HG02852 (cell line): ENCODE data around the gene TRABD2B.
A peak's percentile ranks its signal among the peaks of the same experiment; 100 is the strongest.

Source experiments
- ATAC-seq: cut with Tn5 transposase; IDR thresholded peaks from one replicate; pipeline ENCODE4 v1.9.1; 2021; ENCODE audit warnings: mild to moderate bottlenecking, moderate library complexity; ENCODE audit not compliant: unreplicated experiment

TRABD2B gene

DNA sequence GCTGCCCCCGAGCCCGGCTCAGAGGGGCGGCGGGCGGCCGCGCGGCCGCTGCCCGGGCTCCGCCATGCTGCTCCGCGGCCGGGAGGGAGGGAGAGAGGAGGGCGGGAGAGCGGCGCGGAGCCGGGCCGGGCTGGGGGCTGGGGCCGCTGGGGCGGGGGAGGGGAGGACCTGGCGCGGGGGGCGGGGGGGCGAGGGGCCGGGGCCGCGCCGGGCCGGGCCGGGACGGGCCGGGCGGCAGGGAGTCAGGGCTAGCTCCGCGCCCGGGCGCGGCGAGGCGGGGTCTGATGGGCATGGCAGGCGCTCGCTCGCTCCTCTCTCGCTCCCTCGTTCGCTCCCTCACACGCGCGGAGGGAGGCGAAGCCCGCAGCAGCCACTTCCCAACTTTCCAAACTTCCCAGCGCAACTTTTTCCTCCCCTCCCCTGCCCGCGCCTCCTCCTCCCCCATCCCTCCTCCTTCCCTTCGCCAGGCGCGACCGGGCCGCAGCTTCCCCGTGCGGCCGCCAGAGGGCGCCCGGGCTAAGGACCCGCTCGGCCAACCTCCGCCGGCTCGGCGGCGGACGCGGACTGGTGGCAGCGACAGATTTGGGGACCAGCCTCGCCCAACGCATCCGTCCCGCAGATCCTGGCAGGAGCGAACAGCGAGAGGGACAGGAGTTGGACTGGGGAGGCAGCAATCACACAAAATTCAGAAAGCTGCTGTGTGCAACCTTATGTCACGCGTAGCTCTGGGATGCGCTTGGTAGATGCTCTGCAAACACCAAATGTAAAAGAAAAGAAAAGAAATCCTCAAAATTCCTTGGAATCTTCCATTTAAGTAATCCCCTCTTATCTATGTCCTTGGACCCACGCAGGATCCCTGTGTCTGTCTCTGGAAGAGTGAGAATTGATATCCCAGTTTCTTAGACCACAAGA lies at the start of gene TRABD2B:
Gene TRABD2B, minus strand, starts transcription at position 97 of the 912 bp plus-strand sequence.
- ATAC-seq = peak; percentile 82

DNA sequence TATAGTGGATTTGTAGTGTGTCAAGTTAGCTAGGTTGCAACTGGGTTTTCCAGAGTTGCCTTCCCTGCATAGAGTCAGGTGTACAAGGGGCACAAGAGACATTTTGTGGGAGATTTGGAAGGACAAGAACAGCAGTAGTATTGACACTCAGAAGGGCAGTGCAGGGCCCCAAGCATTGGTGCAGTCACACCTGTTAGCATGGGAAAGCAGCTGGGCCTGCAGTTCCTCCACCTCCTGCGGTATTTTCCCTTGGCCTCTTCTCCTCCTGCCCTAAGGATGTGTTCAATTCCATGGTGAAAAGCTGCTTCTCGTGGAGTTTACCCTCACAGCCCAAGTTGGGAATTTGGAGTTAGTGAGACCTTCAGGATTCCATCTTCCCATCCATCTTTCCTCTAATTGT lies 47.1 kb upstream of the TRABD2B start:
- ATAC-seq = no peak

DNA sequence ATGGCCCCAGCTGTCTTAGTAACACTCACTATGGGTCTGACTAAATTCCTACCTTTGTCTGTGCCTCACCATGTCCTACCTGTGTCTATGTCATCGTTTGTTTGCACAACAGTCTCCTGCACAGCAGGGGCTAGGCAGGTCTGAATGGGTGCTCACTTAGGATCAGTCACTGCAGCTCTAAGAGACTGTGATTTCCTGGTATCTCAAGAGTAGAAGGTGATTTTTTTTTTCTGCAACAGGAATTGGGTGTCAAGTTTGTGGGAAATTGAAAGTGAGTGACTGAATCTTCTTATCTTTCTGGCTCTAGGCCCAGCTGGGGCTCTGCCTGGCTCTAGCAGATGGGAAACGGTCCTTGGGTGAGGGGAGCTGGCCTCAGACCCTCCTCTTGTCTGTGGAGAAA lies 46.4 kb upstream of the TRABD2B start:
- ATAC-seq = no peak

DNA sequence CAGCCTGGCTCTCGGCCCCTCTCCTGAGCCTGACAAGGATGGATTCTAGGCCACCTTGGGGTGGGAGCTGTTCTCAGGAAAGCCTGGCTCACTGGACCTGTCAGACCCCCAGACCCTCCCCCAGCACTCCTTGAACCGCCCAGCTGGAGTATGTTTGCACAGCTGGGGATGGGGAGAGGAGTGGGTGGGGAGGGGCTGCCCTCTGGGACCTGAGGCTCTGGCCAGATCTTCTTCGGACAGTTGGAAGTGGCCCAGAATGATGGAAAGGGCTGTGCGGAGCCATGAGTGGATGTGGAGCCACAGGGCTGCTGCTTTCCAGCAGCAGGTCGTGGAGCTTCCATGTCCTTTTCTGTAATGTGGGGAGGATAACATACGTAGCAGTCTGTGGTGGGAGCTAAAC lies 43.0 kb upstream of the TRABD2B start:
- ATAC-seq = no peak

DNA sequence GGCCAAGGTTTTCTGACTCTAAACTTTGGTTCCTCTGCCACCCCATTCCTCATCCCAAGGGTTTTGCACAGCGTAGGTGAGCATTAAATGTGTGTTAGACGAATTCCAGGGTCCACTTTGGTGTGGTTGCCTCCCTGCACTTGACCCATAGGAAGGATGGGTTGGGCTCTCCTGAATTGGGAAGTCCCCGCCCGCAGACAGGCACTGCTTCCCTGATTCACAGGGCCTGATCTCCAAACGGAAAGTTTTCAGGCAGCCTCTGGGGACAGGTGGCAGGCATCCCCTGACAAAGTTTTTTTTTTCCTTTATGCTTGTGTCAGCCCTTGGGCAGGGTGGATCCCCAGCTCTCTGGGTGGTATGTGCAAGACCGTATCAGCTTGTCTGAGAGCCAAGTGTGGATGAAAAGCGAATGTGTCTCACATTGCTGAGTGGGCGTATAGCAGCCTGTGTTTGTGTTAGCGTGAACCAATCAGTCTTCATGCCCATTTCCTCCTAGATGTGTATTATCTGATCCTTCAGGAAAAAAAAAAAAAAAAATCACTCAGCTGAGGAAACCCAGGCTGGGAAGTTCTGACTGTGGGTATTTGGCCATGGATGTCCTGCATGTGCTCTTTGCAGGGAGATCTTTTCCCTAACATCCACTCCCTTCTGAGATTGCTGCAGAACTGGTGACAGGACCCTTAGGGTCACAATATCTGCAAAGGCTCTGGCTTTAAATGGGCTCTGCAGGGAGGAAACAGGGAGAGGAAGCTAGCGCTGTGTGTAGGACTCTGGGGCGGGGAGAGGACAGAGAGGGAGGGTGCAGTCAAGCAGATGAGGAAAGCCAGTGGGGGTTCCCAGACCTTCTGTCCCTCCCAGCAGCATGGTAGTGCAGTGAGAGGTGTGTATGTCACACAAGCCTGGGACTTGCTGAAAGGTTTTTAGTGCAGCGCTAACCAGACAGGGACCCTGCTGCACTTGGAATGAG lies 42.2 kb upstream of the TRABD2B start:
- peak; percentile 62 for ATAC-seq

DNA sequence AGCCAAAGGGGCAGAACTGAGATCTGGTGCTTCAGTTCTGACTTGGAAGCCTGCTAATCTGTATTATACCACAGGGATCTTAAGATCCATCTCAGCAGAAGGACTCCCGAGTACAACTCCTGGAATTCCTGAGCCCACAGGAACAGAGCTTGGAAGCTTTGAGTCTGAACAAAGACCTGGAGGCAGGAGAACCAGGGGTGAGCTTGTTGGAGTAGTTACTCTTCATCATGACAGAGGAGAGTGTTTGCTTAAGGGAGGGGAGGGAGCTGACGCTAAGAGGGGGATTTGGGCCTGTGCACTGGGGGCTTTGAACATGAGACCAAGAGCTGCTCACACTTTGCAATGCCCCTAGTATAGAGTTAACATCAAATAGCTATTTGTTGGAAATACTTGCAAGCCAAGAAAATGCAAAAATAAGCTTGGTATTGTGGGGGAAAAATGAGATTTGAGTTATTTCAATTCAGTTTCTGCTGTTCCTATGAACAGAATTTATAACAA lies 41.1 kb upstream of the TRABD2B start:
- ATAC-seq = no peak

DNA sequence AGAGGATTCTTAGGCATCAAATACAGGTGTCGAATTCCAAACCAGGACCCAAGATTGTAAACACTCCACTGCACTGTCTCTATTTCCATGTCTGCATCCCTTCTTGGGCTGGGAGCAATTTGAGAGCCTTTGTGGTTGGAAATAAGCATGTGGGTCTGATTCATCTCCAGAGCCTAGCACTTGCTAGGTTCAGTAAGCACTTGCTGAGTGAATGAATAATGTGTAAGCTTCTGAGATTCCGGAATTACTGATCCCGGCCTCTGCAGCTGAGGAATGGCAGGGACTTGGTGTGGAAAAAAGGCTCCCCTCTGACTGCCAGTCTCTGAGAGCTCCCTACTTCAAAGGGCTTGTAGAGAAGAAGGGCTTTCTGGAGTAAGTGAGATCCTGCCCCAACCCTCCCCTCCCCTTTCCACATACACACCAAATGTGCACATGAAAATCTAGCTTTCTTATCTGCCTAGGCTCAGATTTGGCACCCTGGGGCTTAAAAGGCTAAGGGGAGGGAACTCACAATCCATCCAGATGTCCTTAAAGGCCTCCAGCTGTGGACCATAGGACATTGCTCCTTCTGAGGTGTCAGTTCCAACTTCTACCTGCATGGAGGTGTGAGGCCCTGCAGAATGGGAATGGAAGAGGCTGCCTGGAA lies 39.6 kb upstream of the TRABD2B start:
- no peak for ATAC-seq

DNA sequence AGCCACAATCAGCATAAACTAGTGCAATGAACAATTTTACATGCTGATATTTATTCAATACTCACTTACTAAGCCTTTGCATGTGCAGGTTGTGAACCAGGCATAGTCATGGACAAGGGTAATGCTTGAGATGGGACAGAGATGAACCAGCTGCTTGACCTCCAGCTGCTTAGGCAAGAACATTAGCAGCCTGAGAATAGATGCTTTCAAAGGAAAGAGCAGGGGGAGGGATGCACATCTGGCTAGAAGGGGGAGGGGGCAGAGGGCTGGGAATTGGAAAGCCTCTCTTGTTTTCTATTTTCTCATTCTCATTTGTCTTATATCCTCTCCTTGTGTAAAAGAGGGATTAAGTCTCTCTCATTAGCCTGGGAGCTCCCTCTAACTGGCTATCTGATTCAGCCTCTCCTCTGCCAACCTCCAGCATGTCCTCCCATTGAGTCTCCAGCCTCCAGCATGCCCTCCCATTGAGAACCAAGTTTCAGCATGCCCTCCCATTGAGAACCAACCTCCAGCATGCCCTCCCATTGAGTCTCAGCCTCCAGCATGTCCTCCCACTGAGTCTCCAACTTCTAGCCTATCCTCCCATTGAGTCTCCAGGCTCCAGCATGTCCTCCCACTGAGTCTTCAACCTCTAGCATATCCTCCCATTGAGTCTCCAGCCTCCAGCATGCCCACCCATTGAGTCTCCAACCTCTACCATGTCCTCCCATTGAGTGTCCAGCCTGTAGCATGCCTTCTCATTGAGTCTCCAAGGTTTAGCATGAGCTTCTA lies 38.4 kb upstream of the TRABD2B start:
- no peak for ATAC-seq

DNA sequence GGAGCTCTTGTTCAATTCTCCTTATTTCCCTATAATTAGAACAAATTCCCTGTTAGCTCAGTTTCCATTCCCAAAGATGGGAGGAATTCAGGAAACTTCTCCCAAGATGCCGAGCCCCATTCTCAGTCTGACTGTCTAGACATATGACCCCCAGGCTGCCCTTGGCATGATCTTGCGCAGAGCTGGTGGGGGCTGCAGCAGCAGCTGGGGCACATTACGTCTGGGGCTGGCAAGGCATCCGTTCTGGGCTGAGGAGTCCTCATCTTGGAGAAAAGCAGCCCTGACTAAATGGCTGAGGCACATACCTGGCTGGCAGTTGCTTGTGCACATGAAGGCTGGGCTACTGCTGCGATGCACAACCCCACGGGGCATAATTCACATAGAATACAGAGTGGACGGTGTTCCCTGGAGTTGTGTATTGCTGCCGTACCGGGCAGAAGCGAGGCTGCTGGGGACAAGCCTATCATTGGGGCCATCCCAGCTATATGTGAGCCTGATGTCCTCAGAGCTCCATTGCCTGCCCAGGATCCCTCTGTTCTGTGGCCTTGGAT lies 36.4 kb upstream of the TRABD2B start:
- ATAC-seq = no peak

DNA sequence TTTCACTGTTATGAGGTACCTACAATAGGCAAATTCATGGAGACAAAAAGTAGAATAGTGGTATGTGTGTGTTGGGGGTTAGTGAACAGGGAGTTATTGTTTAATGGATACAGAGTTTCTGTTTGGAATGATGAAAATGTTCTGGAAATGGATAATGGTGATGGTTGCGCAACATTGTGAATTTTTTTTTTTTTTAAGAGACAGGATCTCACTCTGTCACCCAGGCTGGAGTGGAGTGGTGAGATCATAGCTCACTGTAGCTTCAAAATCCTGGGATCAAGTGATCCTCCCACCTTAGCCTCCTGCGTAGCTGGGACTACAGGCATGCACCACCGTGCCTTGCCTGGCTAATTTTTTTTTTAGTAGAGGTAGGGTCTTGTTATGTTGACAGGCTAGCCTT lies 34.5 kb upstream of the TRABD2B start:
- no peak for ATAC-seq

DNA sequence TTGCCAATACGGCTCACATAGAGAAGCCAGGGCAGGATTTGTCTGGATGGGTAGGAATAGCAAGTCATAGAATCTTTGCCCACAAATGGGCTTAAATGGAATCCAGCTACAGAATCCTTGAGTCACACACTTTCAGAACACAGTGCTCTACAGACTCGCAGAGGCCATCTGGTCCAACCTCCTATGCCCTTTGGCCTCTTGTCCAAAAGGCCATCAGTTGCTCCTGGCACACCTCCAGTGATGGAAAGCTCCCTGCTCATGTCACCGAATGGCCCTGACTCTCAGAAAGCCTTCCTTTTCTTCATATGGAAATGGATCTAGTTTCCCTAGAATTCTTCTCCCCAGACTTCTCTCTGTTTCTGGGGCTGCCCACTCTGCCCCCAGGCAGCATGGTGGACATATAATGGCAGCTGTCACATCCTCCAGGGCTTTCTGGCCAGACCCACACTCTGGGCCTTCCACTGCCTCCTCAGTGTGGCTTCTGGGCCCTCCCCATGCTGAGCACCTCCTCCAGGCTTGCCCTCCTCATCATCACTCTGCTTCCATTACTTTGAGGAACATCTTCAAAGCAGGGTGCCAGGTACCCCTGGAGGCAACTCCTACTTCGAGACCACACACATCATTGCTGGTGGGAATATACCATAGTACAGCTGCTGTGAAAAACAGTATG lies 33.6 kb upstream of the TRABD2B start:
- no peak for ATAC-seq

DNA sequence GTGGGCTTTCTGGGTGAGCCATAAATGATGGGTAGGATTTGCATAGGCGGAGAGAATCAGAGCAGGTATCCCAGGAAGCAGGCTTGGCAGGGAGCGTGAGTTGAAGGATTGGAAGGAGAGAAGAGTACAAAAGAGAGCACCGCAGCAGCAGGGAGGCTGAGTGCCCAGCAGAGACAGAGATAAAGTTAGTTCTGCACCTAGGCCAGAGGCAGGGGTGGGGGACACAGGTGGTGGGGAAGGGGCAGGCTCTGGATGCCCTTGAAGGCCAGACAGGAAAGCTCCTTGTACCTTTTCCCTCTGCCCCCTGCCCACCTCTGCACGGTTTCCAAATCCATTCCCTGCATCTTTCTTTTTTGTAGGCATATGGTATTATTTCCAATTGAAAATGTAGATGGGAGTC lies 33.0 kb upstream of the TRABD2B start:
- no peak for ATAC-seq

DNA sequence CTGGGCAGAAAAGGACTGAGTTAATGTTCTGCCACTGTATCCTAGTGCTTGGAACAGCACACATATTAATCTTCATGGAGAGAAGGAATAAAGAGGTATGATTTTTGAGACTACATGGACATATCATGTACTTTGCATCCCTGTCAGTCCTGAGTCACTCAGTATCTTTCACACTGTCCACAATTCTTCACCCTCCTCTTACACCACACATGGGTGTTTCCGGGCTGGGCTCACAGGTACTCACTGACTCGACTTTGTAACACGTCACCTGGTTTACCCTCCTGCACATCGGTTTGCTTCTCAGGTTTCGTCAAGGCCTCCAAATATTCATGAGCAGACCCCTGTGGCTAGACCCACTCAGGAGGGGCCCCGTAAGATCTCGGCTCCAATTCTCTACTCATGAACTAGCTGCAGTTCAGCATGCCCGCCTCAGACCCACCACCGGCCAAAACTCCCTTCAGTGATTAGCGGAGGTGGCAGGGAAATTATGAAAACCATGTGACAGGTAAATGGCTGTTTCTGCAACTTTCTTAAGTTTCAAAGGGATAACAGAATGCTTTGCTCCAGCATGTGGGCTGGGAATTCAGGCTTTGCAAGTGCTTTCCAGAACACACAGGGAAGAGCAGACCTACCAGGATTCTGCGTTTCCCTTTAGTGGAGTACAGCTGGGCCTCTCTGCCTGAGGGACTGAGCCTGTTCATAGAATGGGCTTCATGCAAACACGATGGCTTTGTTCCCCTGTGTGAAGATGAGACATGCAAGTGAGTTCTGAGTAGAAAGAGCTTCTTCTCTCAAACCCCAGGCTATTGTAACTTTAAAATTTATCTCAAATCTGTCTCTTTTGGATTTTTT lies 31.3 kb upstream of the TRABD2B start:
- no peak for ATAC-seq

DNA sequence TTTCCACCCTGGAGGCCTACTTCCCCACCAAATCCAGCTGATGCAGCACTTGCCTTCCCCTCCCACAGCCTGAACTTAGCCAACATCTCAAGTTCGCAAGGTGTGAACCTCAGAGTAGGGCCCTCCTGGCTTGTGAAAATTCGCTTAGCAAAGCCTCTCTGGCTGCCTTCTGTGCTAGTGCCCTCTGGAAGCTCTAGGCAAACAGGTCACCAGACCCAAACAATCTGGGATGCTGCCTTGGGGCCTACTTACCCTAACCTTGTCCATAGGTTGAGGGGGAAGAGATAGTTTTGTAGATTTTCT lies 30.3 kb upstream of the TRABD2B start:
- ATAC-seq = no peak

DNA sequence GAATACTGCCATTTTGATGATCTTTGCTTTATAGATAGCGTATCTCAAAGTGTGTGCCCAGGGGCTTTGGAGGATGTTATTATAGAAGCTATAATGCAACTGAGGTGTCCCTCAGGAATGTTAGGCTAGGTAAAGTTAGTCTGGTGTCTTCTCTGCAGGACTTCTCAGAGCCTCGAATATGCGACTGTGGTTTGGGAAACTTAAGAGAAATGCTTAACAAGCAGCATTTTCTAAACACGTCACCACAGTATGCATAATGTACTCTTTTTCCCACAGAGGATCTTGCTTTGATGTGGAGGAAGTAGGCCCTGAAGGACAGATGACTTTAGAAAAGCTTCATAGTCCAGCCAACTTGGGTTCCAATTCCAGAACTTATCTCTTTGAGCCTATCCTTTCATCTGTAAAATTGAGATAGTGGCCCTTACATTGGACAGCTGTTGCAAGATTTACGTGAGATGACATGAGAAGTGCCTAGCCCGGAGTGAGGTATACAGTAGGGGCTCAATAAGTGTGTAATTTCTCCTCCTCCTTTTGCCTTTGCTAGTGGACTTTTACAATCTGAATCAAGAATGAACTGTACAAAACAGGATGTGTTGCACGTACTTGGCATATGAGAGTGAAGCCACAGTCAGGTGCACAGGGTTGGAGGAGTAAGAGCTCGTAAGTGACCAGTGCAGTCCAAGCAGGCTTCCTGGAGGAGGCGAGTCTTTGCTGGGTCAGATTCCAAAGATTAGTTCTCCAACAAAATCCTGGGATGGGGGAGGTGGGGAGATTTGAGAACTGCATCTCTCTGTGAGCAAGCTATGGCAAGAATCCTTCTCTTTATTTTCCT lies 29.7 kb upstream of the TRABD2B start:
- no peak for ATAC-seq

DNA sequence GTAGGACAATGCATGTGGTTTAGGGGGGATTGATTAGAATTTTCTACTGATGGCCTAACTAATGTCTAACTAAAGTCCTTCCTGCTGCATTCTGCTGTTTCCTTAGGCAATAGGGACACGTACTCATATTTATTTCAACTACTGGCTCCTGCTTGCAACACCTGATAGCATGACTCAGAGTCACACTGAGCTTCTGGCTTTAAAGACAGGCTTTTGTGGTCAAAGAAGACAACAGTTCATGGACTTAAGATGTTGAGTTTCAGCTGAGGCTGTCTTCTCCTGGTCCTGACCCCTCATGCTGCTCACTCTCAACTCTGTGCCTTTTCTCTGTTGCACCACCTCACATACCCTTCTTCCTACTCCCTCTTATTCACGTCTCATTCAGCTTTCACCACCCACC lies 29.1 kb upstream of the TRABD2B start:
- ATAC-seq = no peak

DNA sequence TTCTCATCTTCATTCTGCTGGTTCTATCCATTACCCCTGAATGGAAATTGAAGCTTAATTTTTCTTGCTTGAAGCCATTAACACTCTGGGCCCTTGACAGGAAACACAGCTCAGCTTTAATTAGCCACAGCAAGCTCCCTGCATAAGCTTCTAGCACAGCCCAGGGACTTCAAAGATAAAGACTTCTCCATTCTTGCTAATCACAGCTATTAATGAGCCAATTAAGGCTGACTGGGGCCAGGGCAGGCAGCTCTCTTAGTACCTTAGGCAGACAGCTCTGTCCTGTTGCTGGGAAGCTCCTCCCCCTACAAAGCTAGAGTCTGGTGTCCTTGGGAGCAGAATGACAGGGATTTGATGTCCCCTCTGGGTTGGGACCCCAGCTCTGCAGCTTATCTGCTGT lies 27.9 kb upstream of the TRABD2B start:
- ATAC-seq = no peak

DNA sequence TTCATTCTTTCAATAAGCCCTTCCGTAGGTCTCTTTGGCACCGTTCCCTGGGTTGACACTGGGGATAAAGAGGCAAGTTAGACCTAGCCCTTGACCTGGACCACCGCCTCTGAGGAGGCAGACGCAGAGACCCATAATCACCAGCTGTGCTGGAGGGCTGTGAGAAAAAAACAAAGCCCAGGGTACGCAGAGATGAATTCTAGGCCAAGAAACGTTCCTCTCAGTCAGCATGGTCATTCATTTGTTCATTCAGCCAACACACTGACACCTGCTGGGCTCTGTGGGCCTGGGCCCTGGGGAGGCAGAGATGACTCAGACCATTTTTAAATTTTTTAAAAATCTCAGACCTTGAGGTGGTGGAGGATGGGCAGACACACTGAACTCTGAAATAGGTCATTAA lies 26.3 kb upstream of the TRABD2B start:
- no peak for ATAC-seq
